Measurements from ENCODE around the gene LMAN2L. TPM values are rescaled to one million over a fixed set of nuclear protein-coding genes. Genes with fewer than 3 reads are reported as not detected.

Gene LMAN2L
- polyA plus RNA-seq (2011; rRNA removed) (29.6 and 35.1 TPM in 2 replicates), polyA minus RNA-seq (2011; rRNA and poly(A)+ RNA removed) (16.5 and 18.9 TPM in 2 replicates)

- 0 out of 2 replicates have a peak, but pooled peaks have one; percentile 16 for TF ChIP-seq CTCF (IDR thresholded peaks at IDR 0.05; ENCODE audit: low read depth, low read length)
- peak; percentile 88 for DNase-seq (ENCODE audit: low read depth, low spot score)
- H3K4me3 ChIP-seq (ENCODE audit: low read depth, low read length) = peak within 1 kb of the TSS; percentile 90
- H3K27me3 ChIP-seq (ENCODE audit: control insufficient read depth, insufficient read depth, low read length) = no peaks in the 10 kb centered on the region
- H3K27ac ChIP-seq (ENCODE audit: low read depth, low read length) = no peak within 1 kb of the TSS
- POLR2A ChIA-PET = interaction anchor here (0.6 kb wide), 1 partner anchor 47 kb away, joined by 4 read pairs; no protein-coding TSS in a partner anchor
- H3K9me3 ChIP-seq (ENCODE audit: control insufficient read depth, insufficient read depth, low read length) = no peaks in the 10 kb centered on the region
- CTCF ChIA-PET = interaction anchor here (1.3 kb wide), 1 partner anchor 22 kb away, joined by 3 read pairs; no protein-coding TSS in a partner anchor
Observed at GRCh38 chr2:96739633-96740428, at the start of gene LMAN2L. Gene LMAN2L, minus strand, starts transcription at chr2:96740064. Its CDS starts 24 bp downstream, at chr2:96740040.

GRCh38 chr2:96789245-96789617 is 49.4 kb upstream of the LMAN2L start:
- Histone ChIP-seq H3K9me3 (ENCODE audit: control insufficient read depth, insufficient read depth, low read length) (no peaks in the 10 kb centered on the region), H3K27ac (ENCODE audit: low read depth, low read length) (no peak overlapping the region), H3K4me3 (ENCODE audit: low read depth, low read length) (no peak overlapping the region), H3K27me3 (ENCODE audit: control insufficient read depth, insufficient read depth, low read length) (no peaks in the 10 kb centered on the region)
- CTCF ChIA-PET = no interaction called here
- DNase-seq (ENCODE audit: low read depth, low spot score) = no peak
- no peak for TF ChIP-seq CTCF (IDR thresholded peaks at IDR 0.05; ENCODE audit: low read depth, low read length)
- POLR2A ChIA-PET = no interaction called here

- CTCF ChIA-PET = no interaction called here
- no peaks in the 10 kb centered on the region for H3K9me3 ChIP-seq (ENCODE audit: control insufficient read depth, insufficient read depth, low read length)
- H3K27me3 ChIP-seq (ENCODE audit: control insufficient read depth, insufficient read depth, low read length) = no peaks in the 10 kb centered on the region
- no peak for TF ChIP-seq CTCF (IDR thresholded peaks at IDR 0.05; ENCODE audit: low read depth, low read length)
- no peak overlapping the region for H3K4me3 ChIP-seq (ENCODE audit: low read depth, low read length)
- DNase-seq (ENCODE audit: low read depth, low spot score) = no peak
- POLR2A ChIA-PET = no interaction called here
- H3K27ac ChIP-seq (ENCODE audit: low read depth, low read length) = no peak overlapping the region
Observed at GRCh38 chr2:96788442-96789244, 48.8 kb upstream of the LMAN2L start.

- CTCF ChIA-PET = no interaction called here
- TF ChIP-seq CTCF (IDR thresholded peaks at IDR 0.05; ENCODE audit: low read depth, low read length) = no peak
- POLR2A ChIA-PET = no interaction called here
- no peaks in the 10 kb centered on the region for H3K9me3 ChIP-seq (ENCODE audit: control insufficient read depth, insufficient read depth, low read length)
- H3K27ac ChIP-seq (ENCODE audit: low read depth, low read length) = no peak overlapping the region
- H3K4me3 ChIP-seq (ENCODE audit: low read depth, low read length) = no peak overlapping the region
- no peaks in the 10 kb centered on the region for H3K27me3 ChIP-seq (ENCODE audit: control insufficient read depth, insufficient read depth, low read length)
- no peak for DNase-seq (ENCODE audit: low read depth, low spot score)
Observed at GRCh38 chr2:96787411-96787810, 47.5 kb upstream of the LMAN2L start.
